GM19023 (cell line): Measurements from ENCODE around the gene ZBTB42.

Experiments
- ATAC-seq: cut with Tn5 transposase; IDR thresholded peaks from one replicate; pipeline ENCODE4 v1.9.1; 2021; ENCODE audit warnings: mild to moderate bottlenecking, moderate library complexity; ENCODE audit not compliant: unreplicated experiment

ZBTB42 gene

DNA sequence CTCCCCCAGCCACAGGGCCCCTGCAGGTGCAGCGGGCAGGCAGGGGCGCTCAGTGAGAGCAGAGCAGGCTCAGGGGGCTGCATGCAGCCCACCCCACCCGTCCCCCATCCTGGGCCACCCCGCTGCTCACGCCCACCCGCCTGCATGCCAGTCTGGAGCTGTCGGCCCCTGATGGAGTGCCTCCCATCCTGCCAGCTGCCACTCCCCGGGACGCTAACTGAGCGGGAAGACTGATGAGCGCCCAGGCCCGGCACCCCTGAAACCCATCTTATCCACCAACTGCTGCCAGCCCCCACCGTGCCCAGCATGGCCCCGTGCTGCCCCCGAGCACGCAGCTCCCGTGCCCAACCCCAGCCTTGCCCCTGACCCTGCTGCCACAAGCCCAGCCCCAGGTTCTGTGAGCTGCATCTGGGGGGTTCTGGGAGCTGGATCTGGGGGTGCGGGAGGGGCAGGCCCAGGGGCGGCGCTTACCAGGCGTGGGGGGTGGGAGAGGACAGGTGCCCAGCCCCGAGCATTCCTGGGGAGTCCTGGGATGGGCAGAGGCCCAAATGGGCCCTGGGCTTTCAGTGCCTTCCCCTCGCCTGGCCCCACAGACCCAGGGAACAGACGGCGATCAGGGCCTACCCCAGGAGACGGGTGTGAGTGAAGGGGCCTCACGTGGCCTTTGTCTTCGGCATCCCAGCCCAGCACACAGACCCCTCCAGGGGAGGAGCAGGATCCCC, 18.7 kb upstream of the ZBTB42 start:
- ATAC-seq, result no peak

DNA sequence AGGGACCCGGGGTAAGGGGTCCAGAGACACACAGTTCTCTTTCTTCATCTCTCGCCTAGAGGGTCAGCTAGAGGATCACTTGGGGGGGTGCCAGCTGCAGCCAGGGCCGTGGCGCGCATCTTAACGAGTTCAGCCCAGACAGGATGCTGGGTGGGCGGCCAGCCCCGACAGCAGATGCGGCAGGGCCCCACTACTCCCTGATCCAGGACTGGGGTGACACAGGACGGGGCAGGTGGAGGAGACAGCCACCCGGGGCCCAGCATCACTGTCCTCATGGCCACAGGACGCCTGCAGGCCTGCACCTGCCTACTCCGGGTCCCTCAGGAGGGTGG, 18.1 kb upstream of the ZBTB42 start:
- no peak for ATAC-seq

DNA sequence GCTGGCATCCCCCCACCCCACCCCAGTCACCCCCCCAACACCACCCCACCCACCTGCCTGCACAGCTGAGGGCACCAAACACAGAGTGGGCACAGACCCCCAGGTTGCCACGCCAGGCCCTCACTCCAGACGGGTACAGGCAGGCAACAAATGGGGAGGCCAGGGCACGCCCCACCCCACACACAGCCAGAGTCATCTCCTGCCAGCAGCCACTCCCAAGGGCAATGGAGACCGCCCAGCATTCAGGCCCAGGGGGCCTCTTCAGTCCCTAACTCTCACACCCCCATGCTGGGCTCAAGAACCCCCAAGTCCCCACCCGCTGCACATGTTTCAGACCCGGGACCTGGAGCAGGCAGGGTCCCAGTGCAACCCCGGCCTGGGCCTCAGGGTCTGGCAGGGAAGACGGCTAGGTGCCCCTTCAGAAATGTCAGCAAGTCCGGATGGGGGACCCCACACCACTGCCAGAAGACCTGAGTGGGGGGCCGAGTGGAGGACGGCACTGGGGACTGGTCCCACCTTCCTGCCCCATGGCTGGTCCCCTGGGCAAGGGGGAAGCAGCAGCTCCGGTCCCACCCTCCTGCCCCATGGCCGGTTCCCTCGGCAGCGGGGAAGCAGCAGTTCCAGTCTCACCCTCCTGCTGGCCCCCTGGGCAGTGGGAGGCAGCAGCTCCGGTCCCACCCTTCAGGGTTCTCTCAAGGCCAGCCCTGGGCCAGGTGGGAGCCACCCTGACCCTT, 17.2 kb upstream of the ZBTB42 start:
- no peak for ATAC-seq

DNA sequence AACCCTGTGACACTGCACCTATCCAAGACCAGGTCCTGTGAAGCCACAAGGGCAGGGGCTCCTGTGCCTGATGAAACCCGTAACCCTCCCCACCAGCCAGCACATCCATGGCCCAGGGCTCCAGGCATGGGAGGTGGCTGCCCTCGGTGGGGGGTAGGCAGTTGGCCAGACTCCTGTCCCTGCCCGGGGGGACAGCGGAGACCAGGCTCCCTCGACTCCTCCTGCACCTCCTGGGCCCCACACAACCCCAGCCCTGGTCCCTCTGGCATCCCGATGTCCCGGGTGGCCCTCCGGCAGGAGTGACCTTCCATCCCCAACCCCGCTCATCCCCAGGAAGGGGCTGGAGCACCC, 16.7 kb upstream of the ZBTB42 start:
- ATAC-seq, result no peak

GRCh38 chr14:104784846-104785707, 15.8 kb upstream of the ZBTB42 start:
- ATAC-seq, result no peak

DNA sequence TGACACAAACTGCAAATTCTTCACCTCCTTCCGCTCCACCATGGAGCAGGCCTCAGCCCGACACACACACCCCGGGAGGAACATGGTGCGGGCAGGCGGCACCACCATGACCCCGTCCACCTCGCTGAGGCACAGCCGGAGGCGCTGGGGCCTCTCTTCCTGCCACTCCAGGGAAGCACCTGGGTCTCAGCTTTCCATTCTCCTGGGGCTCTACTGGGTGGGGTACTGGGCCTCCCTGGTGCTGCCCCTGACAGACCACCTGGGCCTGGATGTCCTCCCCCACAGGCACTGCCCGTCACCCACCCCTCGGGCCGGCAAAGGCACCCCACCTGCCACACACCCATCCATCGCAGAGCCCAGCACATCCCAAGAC, 15.2 kb upstream of the ZBTB42 start:
- ATAC-seq, result no peak

DNA sequence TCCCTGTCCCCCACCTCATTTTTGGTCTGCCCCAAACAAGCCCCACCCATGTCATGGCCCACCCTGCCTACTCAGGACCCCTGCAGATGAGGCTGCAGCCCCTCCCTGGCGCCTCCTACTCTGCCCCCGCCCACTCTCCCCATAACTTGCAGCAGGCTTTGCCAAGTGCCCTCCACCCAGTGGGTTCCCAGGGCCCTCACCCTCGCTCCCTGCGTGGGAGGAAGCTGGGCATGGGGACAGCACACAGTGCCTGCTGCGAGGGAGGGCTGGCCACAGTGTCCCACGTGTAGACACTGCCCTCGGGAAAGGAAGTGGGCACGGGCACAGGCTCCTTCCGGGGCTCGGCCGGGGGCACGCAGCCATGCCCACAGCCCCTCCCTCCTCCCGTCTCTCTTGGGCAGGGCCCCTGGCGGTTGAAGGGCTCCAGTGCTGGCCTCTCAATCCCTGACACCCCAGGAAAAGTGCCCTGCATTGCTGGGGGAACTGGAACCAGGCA, 14.8 kb upstream of the ZBTB42 start:
- ATAC-seq, result no peak

DNA sequence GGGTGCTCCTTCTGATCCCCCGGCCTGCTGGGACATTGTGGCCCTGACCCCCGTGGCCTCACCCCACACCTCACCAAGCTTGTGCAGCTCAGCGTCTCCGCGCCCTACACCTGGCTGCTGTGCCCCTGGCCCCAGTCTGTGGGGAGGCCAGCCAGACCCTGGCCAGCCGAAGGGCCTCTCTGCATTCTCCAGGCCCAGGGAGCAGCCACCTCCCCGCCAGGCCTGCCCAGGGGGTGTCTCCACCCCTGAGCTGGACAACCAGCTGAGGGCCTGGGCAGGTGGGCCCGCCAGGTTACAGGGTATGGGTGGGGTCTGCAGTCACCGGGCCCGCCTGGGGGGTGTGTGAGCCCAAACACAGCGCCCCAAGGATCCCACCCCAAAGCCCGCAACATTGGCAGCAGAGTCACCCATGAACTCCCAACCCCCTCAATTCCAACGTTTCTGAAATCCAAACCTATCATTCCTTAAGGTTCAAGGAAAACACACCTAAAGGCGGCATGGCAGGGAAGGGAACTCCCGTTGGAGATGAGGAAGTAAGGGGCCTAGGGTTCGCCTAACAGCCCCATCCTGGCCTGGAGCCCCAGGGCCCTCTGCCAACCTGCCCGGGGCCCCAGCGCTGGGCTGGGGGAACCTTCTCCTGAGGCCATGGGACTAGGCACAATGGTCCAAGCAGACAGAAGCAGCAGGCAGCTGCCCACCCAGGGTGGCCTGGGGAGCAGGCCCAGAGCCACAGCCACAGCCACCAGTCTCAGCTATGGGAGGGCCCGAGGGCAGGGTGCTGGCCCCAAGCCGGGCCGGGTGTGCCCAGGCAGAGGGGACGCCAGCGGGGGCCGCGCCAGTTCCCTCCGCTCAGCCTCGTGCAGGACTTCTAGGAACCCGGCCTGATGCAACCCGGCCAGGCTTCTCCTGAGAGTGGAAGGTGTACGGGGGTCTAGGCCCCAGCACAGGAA, 13.9 kb upstream of the ZBTB42 start:
- no peak for ATAC-seq

DNA sequence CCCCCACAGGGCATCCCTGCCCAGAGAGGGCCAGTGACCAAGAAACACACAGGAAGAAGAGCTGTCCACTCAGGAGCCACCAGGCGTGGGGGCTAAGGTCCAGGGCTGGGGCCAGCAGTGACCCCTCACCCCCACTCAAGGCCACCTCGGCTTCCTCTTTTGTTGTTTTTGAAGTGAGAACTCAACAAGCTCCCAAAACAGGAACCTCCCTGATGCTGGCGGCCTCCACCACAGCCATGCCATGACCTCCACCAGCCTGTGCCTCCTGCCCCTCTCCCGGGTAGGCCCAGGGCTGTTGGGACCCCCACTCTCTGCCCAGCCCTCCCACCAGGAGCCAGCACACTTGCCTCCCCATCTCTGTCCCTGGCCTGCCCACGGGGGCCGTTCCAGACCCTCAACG, 13.2 kb upstream of the ZBTB42 start:
- ATAC-seq, result no peak

- ATAC-seq, result no peak
These were observed 12.6 kb upstream of the ZBTB42 start for GRCh38 chr14:104788161-104788818.

- ATAC-seq, result no peak
These were observed 11.8 kb upstream of the ZBTB42 start for GRCh38 chr14:104788873-104789663.

DNA sequence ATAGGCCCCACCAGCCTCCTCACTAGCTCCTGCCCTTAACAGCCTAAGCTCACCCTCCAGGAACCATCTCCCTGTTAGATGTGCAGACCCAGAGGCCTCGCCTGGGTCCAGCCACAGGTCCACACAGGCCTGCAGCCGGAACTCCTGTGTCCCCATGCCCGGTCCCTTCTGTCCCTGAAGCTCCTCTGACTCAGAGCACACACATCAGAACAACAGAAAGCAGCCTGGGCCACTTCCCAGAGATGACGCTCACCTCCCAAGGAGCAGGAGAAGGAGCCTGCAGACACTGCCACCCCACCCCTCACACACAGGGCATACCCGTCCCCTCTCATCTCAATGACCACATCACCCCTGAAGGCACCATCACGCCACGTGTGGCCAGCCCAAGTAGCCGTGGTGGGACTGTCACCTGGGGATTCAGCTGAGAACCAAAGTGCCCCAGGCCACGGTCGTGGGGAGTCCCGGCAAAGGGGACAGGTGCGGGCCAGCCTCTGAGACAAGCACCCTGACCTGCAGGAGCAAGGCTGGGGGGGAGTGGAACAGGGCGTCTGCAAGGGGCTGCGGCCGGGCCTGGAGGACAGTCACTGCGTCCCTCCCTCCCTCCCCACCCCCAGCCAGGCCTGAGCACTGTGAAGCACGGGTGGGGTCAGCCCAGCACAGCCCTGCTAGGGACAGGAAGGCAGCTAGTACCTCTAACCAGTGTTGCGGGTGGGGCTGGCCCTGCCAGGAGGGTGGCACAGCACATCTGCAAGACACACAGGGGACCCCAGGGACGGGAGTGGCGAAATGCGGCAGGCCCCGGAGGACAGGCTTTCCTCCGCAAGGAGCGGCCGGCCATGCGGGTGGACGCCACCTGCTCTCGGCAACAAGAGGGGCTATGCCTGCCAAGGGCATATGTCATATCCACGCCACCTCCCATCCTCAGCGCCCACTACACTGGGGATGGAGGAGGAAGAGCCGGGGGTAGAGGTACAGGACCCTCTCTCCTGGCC, 10.9 kb upstream of the ZBTB42 start:
- ATAC-seq, result no peak

- ATAC-seq, result no peak
These were observed 9.5 kb upstream of the ZBTB42 start for GRCh38 chr14:104791425-104791824.

- ATAC-seq, result no peak
These were observed 8.6 kb upstream of the ZBTB42 start for GRCh38 chr14:104792101-104792884.

- no peak for ATAC-seq
These were observed 7.8 kb upstream of the ZBTB42 start for GRCh38 chr14:104792945-104793702.

- ATAC-seq, result no peak
These were observed 7.3 kb upstream of the ZBTB42 start for GRCh38 chr14:104793703-104793959.

GRCh38 chr14:104794099-104794498, 6.8 kb upstream of the ZBTB42 start:
- ATAC-seq, result no peak
